Lower lobe of right lung (tissue), 2 donors: ENCODE measurements around the gene CAMKMT. TPM values are rescaled to one million over a fixed set of nuclear protein-coding genes. Genes with fewer than 3 reads are reported as not detected.

Experiments used
- ATAC-seq, 2 donors: fragments of 200-7000 bp; cut with Tn5 transposase; one replicate each; pipeline ENCODE4 v1.9.1; 2020 to 2022; ENCODE audit warnings: mild to moderate bottlenecking in 2 of 2, moderate library complexity in 2 of 2
- DNase-seq: peaks from one replicate; pipeline ENCODE4 v3.0.0-alpha.2; 2020
- H3K27ac ChIP-seq: fragments of 200-600 bp; one replicate; pipeline ENCODE4 v1.8.0; 2022
- H3K27me3 ChIP-seq: fragments of 200-600 bp; one replicate; pipeline ENCODE4 v1.8.0; 2022; ENCODE audit warnings: low read depth
- H3K36me3 ChIP-seq: fragments of 200-600 bp; one replicate; pipeline ENCODE4 v1.8.0; 2022; ENCODE audit warnings: mild to moderate bottlenecking
- H3K4me1 ChIP-seq: fragments of 200-600 bp; one replicate; pipeline ENCODE4 v1.8.0; 2022
- H3K4me3 ChIP-seq: fragments of 200-600 bp; one replicate; pipeline ENCODE4 v1.8.0; 2022; ENCODE audit warnings: mild to moderate bottlenecking
- H3K9me3 ChIP-seq: fragments of 200-600 bp; one replicate; pipeline ENCODE4 v1.8.0; 2022
- CTCF ChIP-seq: fragments of 200-600 bp; IDR thresholded peaks from one replicate; pipeline ENCODE4 v1.8.0; 2022; ENCODE audit warnings: antibody characterized with exemption, mild to moderate bottlenecking
- intact Hi-C: fragments of 100-400 bp; cut with DNase I; formaldehyde crosslinking; loops from one replicate; pipeline ENCODE4 v1.11.0; 2022
- total RNA-seq: library from RNA; stranded (reverse); fragmentation: NEBNext Ultra II Directional; extraction: Animal tissue kit (Norgen Biotek cat#: 25700); gene quantifications from one replicate; pipeline ENCODE4 v1.2.1, GENCODE V29; 2021
- donor health status: DM: no; HTN: yes; CAD: no; lungs with severe emphysema.

CAMKMT gene
- total RNA-seq, 1 donor from 2014 or later = 10.5 TPM

- no peaks in the 10 kb centered on the region for H3K27me3 ChIP-seq
- no peak for DNase-seq
- TF ChIP-seq CTCF = no peak
- H3K27ac ChIP-seq = no peak overlapping the region
- H3K9me3 ChIP-seq = no peaks in the 10 kb centered on the region
- no peaks in the 10 kb centered on the region for H3K4me1 ChIP-seq
- no peaks in the 10 kb centered on the region for H3K36me3 ChIP-seq
- intact Hi-C loops = no loop called here
- no peak overlapping the region for H3K4me3 ChIP-seq
- ATAC-seq = no peak
Measured at GRCh38 chr2:44680424-44680971, 318.8 kb downstream of the CAMKMT start.

GRCh38 chr2:44680983-44681531 lies 319.3 kb downstream of the CAMKMT start:
- Histone ChIP-seq H3K27me3 (no peaks in the 10 kb centered on the region), H3K4me3 (no peak overlapping the region), H3K27ac (no peak overlapping the region), H3K9me3 (no peaks in the 10 kb centered on the region), H3K4me1 (no peaks in the 10 kb centered on the region), H3K36me3 (no peaks in the 10 kb centered on the region)
- intact Hi-C loops = no loop called here
- ATAC-seq (no peak), DNase-seq (no peak)
- TF ChIP-seq CTCF = no peak

GRCh38 chr2:44682459-44682858 lies 320.7 kb downstream of the CAMKMT start:
- Histone ChIP-seq H3K27me3 (no peaks in the 10 kb centered on the region), H3K4me3 (no peak overlapping the region), H3K9me3 (no peaks in the 10 kb centered on the region), H3K27ac (no peak overlapping the region), H3K36me3 (no peaks in the 10 kb centered on the region), H3K4me1 (no peaks in the 10 kb centered on the region)
- intact Hi-C loops = no loop called here
- TF ChIP-seq CTCF = no peak
- DNase-seq (no peak), ATAC-seq (no peak)

- no peaks in the 10 kb centered on the region for H3K9me3 ChIP-seq
- no peak for DNase-seq
- ATAC-seq = no peak
- no peak overlapping the region for H3K4me3 ChIP-seq
- no peaks in the 10 kb centered on the region for H3K27me3 ChIP-seq
- no peak overlapping the region for H3K27ac ChIP-seq
- intact Hi-C loops = no loop called here
- no peak for TF ChIP-seq CTCF
- H3K36me3 ChIP-seq = no peaks in the 10 kb centered on the region
- H3K4me1 ChIP-seq = no peaks in the 10 kb centered on the region
Measured at GRCh38 chr2:44684559-44684958, 322.8 kb downstream of the CAMKMT start.

- no peak for TF ChIP-seq CTCF
- H3K27me3 ChIP-seq = no peaks in the 10 kb centered on the region
- intact Hi-C loops = no loop called here
- H3K4me1 ChIP-seq = no peaks in the 10 kb centered on the region
- no peaks in the 10 kb centered on the region for H3K36me3 ChIP-seq
- DNase-seq (no peak), ATAC-seq (no peak)
- H3K4me3 ChIP-seq = no peak overlapping the region
- H3K27ac ChIP-seq = no peak overlapping the region
- no peaks in the 10 kb centered on the region for H3K9me3 ChIP-seq
Measured at GRCh38 chr2:44686561-44686960, 324.8 kb downstream of the CAMKMT start.
